ENCODE results near the gene UVSSA. TPM values are rescaled to one million over a fixed set of nuclear protein-coding genes. Genes with fewer than 3 reads are reported as not detected.
A peak's percentile ranks its signal among the peaks of the same experiment; 100 is the strongest.

Gene UVSSA
- total and polyA plus RNA-seq, 9 of the 15 experiments (the other 6 are each of a cell fraction or from before 2014, with no cell fraction given), result 0.21 to 14.6 (median 3.3) TPM

- TF ChIP-seq, protein P1, sequence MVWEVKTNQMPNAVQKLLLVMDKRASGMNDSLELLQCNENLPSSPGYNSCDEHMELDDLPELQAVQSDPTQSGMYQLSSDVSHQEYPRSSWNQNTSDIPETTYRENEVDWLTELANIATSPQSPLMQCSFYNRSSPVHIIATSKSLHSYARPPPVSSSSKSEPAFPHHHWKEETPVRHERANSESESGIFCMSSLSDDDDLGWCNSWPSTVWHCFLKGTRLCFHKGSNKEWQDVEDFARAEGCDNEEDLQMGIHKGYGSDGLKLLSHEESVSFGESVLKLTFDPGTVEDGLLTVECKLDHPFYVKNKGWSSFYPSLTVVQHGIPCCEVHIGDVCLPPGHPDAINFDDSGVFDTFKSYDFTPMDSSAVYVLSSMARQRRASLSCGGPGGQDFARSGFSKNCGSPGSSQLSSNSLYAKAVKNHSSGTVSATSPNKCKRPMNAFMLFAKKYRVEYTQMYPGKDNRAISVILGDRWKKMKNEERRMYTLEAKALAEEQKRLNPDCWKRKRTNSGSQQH (CRISPR knock-in tag; IDR thresholded peaks at IDR 0.05), result no peak
- TF ChIP-seq KLF13 (tag; IDR thresholded peaks at IDR 0.05; ENCODE audit: borderline replicate concordance, low read depth) (peak; percentile 39; the same call in 1 of the 2 replicates), FOXA1 (IDR thresholded peaks at IDR 0.05; ENCODE audit: borderline replicate concordance) (no peak), ZBTB1 (CRISPR knock-in tag; IDR thresholded peaks at IDR 0.05; ENCODE audit: borderline replicate concordance, low read depth) (peak; percentile 29; the same call in 1 of the 2 replicates), ZNF212 (CRISPR knock-in tag; IDR thresholded peaks at IDR 0.05) (no peak), RB1 (IDR thresholded peaks at IDR 0.05; ENCODE audit: low read depth) (peak; percentile 93), ESRRA (IDR thresholded peaks at IDR 0.05; ENCODE audit: borderline replicate concordance, low read depth) (no peak), TAL1 (IDR thresholded peaks at IDR 0.05) (no peak), ZNF24 (IDR thresholded peaks at IDR 0.05) (no peak), L3MBTL2 (IDR thresholded peaks at IDR 0.05) (peak; percentile 85), SAFB (IDR thresholded peaks at IDR 0.05; ENCODE audit: borderline replicate concordance, low read depth, low read length) (peak; percentile 76), ZNF740 (CRISPR knock-in tag; IDR thresholded peaks at IDR 0.05) (peak; percentile 50; the same call in 1 of the 2 replicates), ZNF740 (tag; IDR thresholded peaks at IDR 0.05) (no peak), PHF8 (IDR thresholded peaks at IDR 0.05; ENCODE audit: borderline replicate concordance, low read length) (peak; percentile 65; the same call in 1 of the 2 replicates), MAZ (CRISPR knock-in tag; conservative IDR thresholded peaks at IDR 0.05 in 1 of 2, IDR thresholded peaks at IDR 0.05 in 1 of 2) (no peak; a peak in 1 of 4 replicates), ZBTB7A (IDR thresholded peaks at IDR 0.05; ENCODE audit: borderline replicate concordance, control insufficient read depth, low read depth, low read length) (peak; percentile 69; the same call in 1 of the 2 replicates)
- TF ChIP-seq, protein P2, sequence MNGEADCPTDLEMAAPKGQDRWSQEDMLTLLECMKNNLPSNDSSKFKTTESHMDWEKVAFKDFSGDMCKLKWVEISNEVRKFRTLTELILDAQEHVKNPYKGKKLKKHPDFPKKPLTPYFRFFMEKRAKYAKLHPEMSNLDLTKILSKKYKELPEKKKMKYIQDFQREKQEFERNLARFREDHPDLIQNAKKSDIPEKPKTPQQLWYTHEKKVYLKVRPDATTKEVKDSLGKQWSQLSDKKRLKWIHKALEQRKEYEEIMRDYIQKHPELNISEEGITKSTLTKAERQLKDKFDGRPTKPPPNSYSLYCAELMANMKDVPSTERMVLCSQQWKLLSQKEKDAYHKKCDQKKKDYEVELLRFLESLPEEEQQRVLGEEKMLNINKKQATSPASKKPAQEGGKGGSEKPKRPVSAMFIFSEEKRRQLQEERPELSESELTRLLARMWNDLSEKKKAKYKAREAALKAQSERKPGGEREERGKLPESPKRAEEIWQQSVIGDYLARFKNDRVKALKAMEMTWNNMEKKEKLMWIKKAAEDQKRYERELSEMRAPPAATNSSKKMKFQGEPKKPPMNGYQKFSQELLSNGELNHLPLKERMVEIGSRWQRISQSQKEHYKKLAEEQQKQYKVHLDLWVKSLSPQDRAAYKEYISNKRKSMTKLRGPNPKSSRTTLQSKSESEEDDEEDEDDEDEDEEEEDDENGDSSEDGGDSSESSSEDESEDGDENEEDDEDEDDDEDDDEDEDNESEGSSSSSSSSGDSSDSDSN (IDR thresholded peaks at IDR 0.05; ENCODE audit: borderline replicate concordance in 1 of 2, low read depth in 2 of 2, low read length in 2 of 2), result 0 out of 4 replicates have a peak, but pooled peaks of 1 of the 2 experiments have one; percentile 19
Measured at GRCh38 chr4:1345903-1346780, 866 bp upstream of the UVSSA start (continued).

Data from K562 (cell line).